LNCAP (cell line): Measurements from ENCODE around the gene PTPN9.

Source experiments
- CTCF ChIP-seq: fragments of 450-650 bp; IDR thresholded peaks from 2 replicates; pipeline ENCODE4 v1.5.1; 2017; ENCODE audit warnings: mild to moderate bottlenecking

PTPN9 gene

GRCh38 chr15:75578948-75579920 is at the start of gene PTPN9:
TSS of gene PTPN9 (minus strand) at chr15:75579315. CDS start at chr15:75578776, 539 bp downstream.
- peak; percentile 56 for TF ChIP-seq CTCF

GRCh38 chr15:75625542-75626347 is 46.6 kb upstream of the PTPN9 start, which contains the start of gene SNUPN:
TSS of gene SNUPN (minus strand) at chr15:75625725. CDS start at chr15:75621051, 4,674 bp downstream.
- TF ChIP-seq CTCF: no peak

GRCh38 chr15:75622505-75622904 is 43.4 kb upstream of the PTPN9 start:
- TF ChIP-seq CTCF: no peak

GRCh38 chr15:75620841-75621391 is 41.8 kb upstream of the PTPN9 start:
- TF ChIP-seq CTCF: no peak

- TF ChIP-seq CTCF: no peak
These were observed 41.1 kb upstream of the PTPN9 start for GRCh38 chr15:75620058-75620820.

- TF ChIP-seq CTCF: no peak
These were observed 37.7 kb upstream of the PTPN9 start for GRCh38 chr15:75616766-75617165.
